ENCODE data around the gene TANGO2. TPM values are rescaled to one million over a fixed set of nuclear protein-coding genes. Genes with fewer than 3 reads are reported as not detected.

Gene TANGO2
- total and polyA plus RNA-seq, 2 donors (not counting 1 experiment from before 2014, with no cell fraction given), result 75.5 to 75.6 TPM

- H3K27me3 Mint-ChIP-seq, result no peaks in the 10 kb centered on the region
- no peak for ATAC-seq (ENCODE audit: low read depth)
- ChIA-PET POLR2A (no interaction called here), CTCF (no interaction called here)
- peaks cover 26% of the 10 kb centered on the region for H4K20me1 ChIP-seq (ENCODE audit: control insufficient read depth, insufficient read depth, low read length, poor library complexity, severe bottlenecking)
- 94% methylated on average over 8 of the region's 10 CpGs for WGBS (ENCODE audit: insufficient coverage)
- no peaks in the 10 kb centered on the region for H3K27me3 ChIP-seq (replicated peaks in 1 of 4; ENCODE audit: control extremely low read depth in 1 of 4, control insufficient read depth in 3 of 4, insufficient read depth in 4 of 4, low read length in 3 of 4)
- no peaks in the 10 kb centered on the region for H3K9me3 Mint-ChIP-seq (ENCODE audit: insufficient read depth)
- H3K4me3 Mint-ChIP-seq, result peak overlapping the region; percentile 12
- no peak for DNase-seq
- H3K4me3 ChIP-seq (ENCODE audit: control extremely low read depth in 1 of 5, extremely low read depth in 1 of 5, insufficient read depth in 1 of 5, low read depth in 2 of 5, low read length in 4 of 5), result no peak overlapping the region
- H3K9me3 ChIP-seq (ENCODE audit: control extremely low read depth in 1 of 3, control insufficient read depth in 2 of 3, insufficient read depth in 1 of 3, low read length in 2 of 3), result no peaks in the 10 kb centered on the region
- peaks cover 9 to 21% of the 10 kb centered on the region in 2 donors for H3K4me1 ChIP-seq (ENCODE audit: control insufficient read depth in 2 of 2, insufficient read depth in 2 of 2, low read length in 2 of 2)
- no peak overlapping the region for H2AFZ ChIP-seq (ENCODE audit: insufficient read depth, low read depth, low read length, poor library complexity, severe bottlenecking)
- TF ChIP-seq CTCF (IDR thresholded peaks at IDR 0.05) (no peak), EZH2 (IDR thresholded peaks at IDR 0.05; ENCODE audit: borderline replicate concordance, insufficient read depth, low read depth, low read length, poor library complexity, severe bottlenecking) (no peak)
- intact Hi-C loops (cut with micrococcal nuclease), result loop anchor here (10.0 kb wide), 1 partner anchor 229 kb away; the partner anchor contains the start of genes GNB1L and RTL10
- no peak overlapping the region for H3K27ac ChIP-seq (ENCODE audit: low read length in 2 of 2)
- no peak overlapping the region for H3K9ac ChIP-seq (ENCODE audit: low read length)
- peaks cover 60% of the 10 kb centered on the region for H3K79me2 ChIP-seq (ENCODE audit: control insufficient read depth, insufficient read depth, low read length)
- H3K27ac Mint-ChIP-seq, result no peak overlapping the region
- peaks cover 3 to 23% of the 10 kb centered on the region in 2 experiments for H3K36me3 ChIP-seq (replicated peaks in 1 of 2; ENCODE audit: control extremely low read depth in 1 of 2, control insufficient read depth in 1 of 2, extremely low read depth in 1 of 2, insufficient read depth in 2 of 2, low read length in 1 of 2)
- no peak overlapping the region for H3K4me2 ChIP-seq (replicated peaks; ENCODE audit: low read depth, low read length, poor library complexity, severe bottlenecking)
- H3K4me1 Mint-ChIP-seq, result peaks cover 37% of the 10 kb centered on the region
Observed at GRCh38 chr22:20083157-20083890, 62.4 kb downstream of the TANGO2 start.

- ChIA-PET POLR2A (no interaction called here), CTCF (no interaction called here)
- Mint-ChIP-seq H3K9me3 (ENCODE audit: insufficient read depth) (no peaks in the 10 kb centered on the region), H3K4me3 (no peak overlapping the region), H3K27ac (no peak overlapping the region), H3K4me1 (peaks cover 37% of the 10 kb centered on the region), H3K27me3 (no peaks in the 10 kb centered on the region)
- TF ChIP-seq EZH2 (IDR thresholded peaks at IDR 0.05; ENCODE audit: borderline replicate concordance, insufficient read depth, low read depth, low read length, poor library complexity, severe bottlenecking) (no peak), CTCF (IDR thresholded peaks at IDR 0.05) (no peak)
- H3K4me3 ChIP-seq (ENCODE audit: control extremely low read depth in 1 of 5, extremely low read depth in 1 of 5, insufficient read depth in 1 of 5, low read depth in 2 of 5, low read length in 4 of 5), result no peak overlapping the region
- WGBS (ENCODE audit: insufficient coverage), result 98% methylated on average over 10 of the region's 10 CpGs
- ATAC-seq (ENCODE audit: low read depth), result no peak
- no peaks in the 10 kb centered on the region for H3K9me3 ChIP-seq (ENCODE audit: control extremely low read depth in 1 of 3, control insufficient read depth in 2 of 3, insufficient read depth in 1 of 3, low read length in 2 of 3)
- peaks cover 26% of the 10 kb centered on the region for H4K20me1 ChIP-seq (ENCODE audit: control insufficient read depth, insufficient read depth, low read length, poor library complexity, severe bottlenecking)
- H3K4me1 ChIP-seq (ENCODE audit: control insufficient read depth in 2 of 2, insufficient read depth in 2 of 2, low read length in 2 of 2), result peaks cover 9 to 20% of the 10 kb centered on the region in 2 donors
- H3K27ac ChIP-seq (ENCODE audit: low read length in 2 of 2), result no peak overlapping the region
- no peak overlapping the region for H3K9ac ChIP-seq (ENCODE audit: low read length)
- intact Hi-C loops (cut with micrococcal nuclease), result loop anchor here (10.0 kb wide), 1 partner anchor 229 kb away; the partner anchor contains the start of genes GNB1L and RTL10
- no peak for DNase-seq
- no peak overlapping the region for H2AFZ ChIP-seq (ENCODE audit: insufficient read depth, low read depth, low read length, poor library complexity, severe bottlenecking)
- H3K36me3 ChIP-seq (replicated peaks in 1 of 2; ENCODE audit: control extremely low read depth in 1 of 2, control insufficient read depth in 1 of 2, extremely low read depth in 1 of 2, insufficient read depth in 2 of 2, low read length in 1 of 2), result peaks cover 3 to 28% of the 10 kb centered on the region in 2 experiments
- H3K4me2 ChIP-seq (replicated peaks; ENCODE audit: low read depth, low read length, poor library complexity, severe bottlenecking), result no peak overlapping the region
- peaks cover 60% of the 10 kb centered on the region for H3K79me2 ChIP-seq (ENCODE audit: control insufficient read depth, insufficient read depth, low read length)
- no peaks in the 10 kb centered on the region for H3K27me3 ChIP-seq (replicated peaks in 1 of 4; ENCODE audit: control extremely low read depth in 1 of 4, control insufficient read depth in 3 of 4, insufficient read depth in 4 of 4, low read length in 3 of 4)
Observed at GRCh38 chr22:20083891-20084546, 63.1 kb downstream of the TANGO2 start.

All from B cell (primary cell).